LNCaP clone FGC (cell line): ENCODE results near the gene ELOVL2.

Source experiments
- DNase-seq: peaks from one replicate; pipeline ENCODE4 v3.0.0-alpha.2; 2011; ENCODE audit warnings: low read depth
- H3K4me3 ChIP-seq: 2 replicates; pipeline ENCODE4 v1.5.1; 2011; ENCODE audit warnings: mild to moderate bottlenecking, low read depth, low read length, control low read depth
- CTCF ChIP-seq: IDR thresholded peaks from 2 replicates; pipeline ENCODE4 v1.5.1; 2012; ENCODE audit warnings: mild to moderate bottlenecking; ENCODE audit not compliant: control insufficient read depth, insufficient read depth; ENCODE audit errors: extremely low read depth

The ELOVL2 gene

GRCh38 chr6:11015102-11015501, 29.0 kb downstream of the ELOVL2 start:
- no peak for TF ChIP-seq CTCF
- no peak for DNase-seq
- H3K4me3 ChIP-seq, result no peak overlapping the region

- no peak overlapping the region for H3K4me3 ChIP-seq
- DNase-seq, result no peak
- no peak for TF ChIP-seq CTCF
Measured at GRCh38 chr6:11013721-11014070, 30.4 kb downstream of the ELOVL2 start.

GRCh38 chr6:11012976-11013720, 31.0 kb downstream of the ELOVL2 start:
- no peak for DNase-seq

GRCh38 chr6:11012295-11012754, 31.8 kb downstream of the ELOVL2 start:
- no peak overlapping the region for H3K4me3 ChIP-seq
- no peak for DNase-seq
- TF ChIP-seq CTCF, result no peak

More at GRCh38 chr6:11012976-11013720, 31.0 kb downstream of the ELOVL2 start:
- H3K4me3 ChIP-seq, result no peak overlapping the region
- no peak for TF ChIP-seq CTCF

GRCh38 chr6:11011787-11012234, 32.3 kb downstream of the ELOVL2 start:
- H3K4me3 ChIP-seq, result no peak overlapping the region
- no peak for DNase-seq
- TF ChIP-seq CTCF, result no peak

GRCh38 chr6:11009353-11009752, 34.8 kb downstream of the ELOVL2 start:
- H3K4me3 ChIP-seq, result no peak overlapping the region
- no peak for DNase-seq
- TF ChIP-seq CTCF, result no peak

- H3K4me3 ChIP-seq, result no peak overlapping the region
- TF ChIP-seq CTCF, result no peak
- no peak for DNase-seq
Measured at GRCh38 chr6:11008821-11009220, 35.3 kb downstream of the ELOVL2 start.
